ENCODE measurements around the gene ABLIM3. TPM values are rescaled to one million over a fixed set of nuclear protein-coding genes. Genes with fewer than 3 reads are reported as not detected.

The ABLIM3 gene
- total RNA-seq, 3 donors from 2014 or later (not counting 1 experiment from before 2014, with no cell fraction given): 0.41 to 2.4 (median 1.2) TPM

GRCh38 chr5:149154650-149155049, 13.4 kb downstream of the ABLIM3 start:
- Histone ChIP-seq H3K9me3 (ENCODE audit: control insufficient read depth, insufficient read depth, low read length) (no peaks in the 10 kb centered on the region), H3K27ac (ENCODE audit: low read length) (no peak overlapping the region), H3K4me3 (ENCODE audit: low read length) (no peak overlapping the region), H3K36me3 (ENCODE audit: control insufficient read depth, insufficient read depth, low read length) (no peaks in the 10 kb centered on the region), H3K4me1 (ENCODE audit: control insufficient read depth, insufficient read depth, low read length) (no peaks in the 10 kb centered on the region), H3K27me3 (ENCODE audit: control insufficient read depth, insufficient read depth, low read length) (no peaks in the 10 kb centered on the region)
- Mint-ChIP-seq H3K36me3 (no peaks in the 10 kb centered on the region), H3K4me3 (no peak overlapping the region), H3K27me3 (ENCODE audit: low read depth in 2 of 2) (peaks cover 10 to 13% of the 10 kb centered on the region in 2 donors), H3K9me3 (no peaks in the 10 kb centered on the region), H3K27ac (no peak overlapping the region), H3K4me1 (no peaks in the 10 kb centered on the region)
- no peak for DNase-seq
- no peak for ATAC-seq
- intact Hi-C loops (cut with micrococcal nuclease): no loop called here
- 85% methylated on average over 1 of the region's 1 CpG for WGBS (ENCODE audit: insufficient coverage)
- no peak for TF ChIP-seq CTCF (IDR thresholded peaks at IDR 0.05)

GRCh38 chr5:149156435-149157083, 15.3 kb downstream of the ABLIM3 start:
- Mint-ChIP-seq H3K4me3 (no peak overlapping the region), H3K9me3 (no peaks in the 10 kb centered on the region), H3K27ac (no peak overlapping the region), H3K36me3 (no peaks in the 10 kb centered on the region), H3K27me3 (ENCODE audit: low read depth in 2 of 2) (peaks cover 13 to 16% of the 10 kb centered on the region in 2 donors), H3K4me1 (no peaks in the 10 kb centered on the region)
- H3K9me3 ChIP-seq (ENCODE audit: control insufficient read depth, insufficient read depth, low read length): no peaks in the 10 kb centered on the region
- DNase-seq (no peak), ATAC-seq (no peak)
- no peaks in the 10 kb centered on the region for H3K27me3 ChIP-seq (ENCODE audit: control insufficient read depth, insufficient read depth, low read length)
- no peak overlapping the region for H3K27ac ChIP-seq (ENCODE audit: low read length)
- WGBS (ENCODE audit: insufficient coverage): 85% methylated on average over 4 of the region's 4 CpGs
- intact Hi-C loops (cut with micrococcal nuclease): no loop called here
- H3K36me3 ChIP-seq (ENCODE audit: control insufficient read depth, insufficient read depth, low read length): no peaks in the 10 kb centered on the region
- H3K4me1 ChIP-seq (ENCODE audit: control insufficient read depth, insufficient read depth, low read length): no peaks in the 10 kb centered on the region
- TF ChIP-seq CTCF (IDR thresholded peaks at IDR 0.05): no peak
- no peak overlapping the region for H3K4me3 ChIP-seq (ENCODE audit: low read length)

GRCh38 chr5:149157330-149157729, 16.0 kb downstream of the ABLIM3 start:
- DNase-seq (no peak), ATAC-seq (no peak)
- no peak overlapping the region for H3K27ac ChIP-seq (ENCODE audit: low read length)
- H3K36me3 ChIP-seq (ENCODE audit: control insufficient read depth, insufficient read depth, low read length): no peaks in the 10 kb centered on the region
- Mint-ChIP-seq H3K36me3 (no peaks in the 10 kb centered on the region), H3K4me1 (no peaks in the 10 kb centered on the region), H3K27ac (no peak overlapping the region), H3K9me3 (no peaks in the 10 kb centered on the region), H3K27me3 (ENCODE audit: low read depth in 2 of 2) (peaks cover 16% of the 10 kb centered on the region in 2 donors), H3K4me3 (no peak overlapping the region)
- H3K4me1 ChIP-seq (ENCODE audit: control insufficient read depth, insufficient read depth, low read length): no peaks in the 10 kb centered on the region
- H3K9me3 ChIP-seq (ENCODE audit: control insufficient read depth, insufficient read depth, low read length): no peaks in the 10 kb centered on the region
- intact Hi-C loops (cut with micrococcal nuclease): no loop called here
- 86% methylated on average over 1 of the region's 2 CpGs for WGBS (ENCODE audit: insufficient coverage)
- no peak overlapping the region for H3K4me3 ChIP-seq (ENCODE audit: low read length)
- H3K27me3 ChIP-seq (ENCODE audit: control insufficient read depth, insufficient read depth, low read length): no peaks in the 10 kb centered on the region
- no peak for TF ChIP-seq CTCF (IDR thresholded peaks at IDR 0.05)

GRCh38 chr5:149160291-149160787, 19.0 kb downstream of the ABLIM3 start:
- Mint-ChIP-seq H3K27ac (no peak overlapping the region), H3K27me3 (ENCODE audit: low read depth in 2 of 2) (peaks cover 7 to 13% of the 10 kb centered on the region in 2 donors), H3K36me3 (no peaks in the 10 kb centered on the region), H3K4me3 (no peak overlapping the region), H3K4me1 (no peaks in the 10 kb centered on the region), H3K9me3 (no peaks in the 10 kb centered on the region)
- Histone ChIP-seq H3K9me3 (ENCODE audit: control insufficient read depth, insufficient read depth, low read length) (no peaks in the 10 kb centered on the region), H3K4me1 (ENCODE audit: control insufficient read depth, insufficient read depth, low read length) (no peaks in the 10 kb centered on the region), H3K27me3 (ENCODE audit: control insufficient read depth, insufficient read depth, low read length) (no peaks in the 10 kb centered on the region), H3K27ac (ENCODE audit: low read length) (no peak overlapping the region), H3K36me3 (ENCODE audit: control insufficient read depth, insufficient read depth, low read length) (no peaks in the 10 kb centered on the region), H3K4me3 (ENCODE audit: low read length) (no peak overlapping the region)
- WGBS (ENCODE audit: insufficient coverage): 63% methylated on average over 2 of the region's 3 CpGs
- ATAC-seq: no peak
- no peak for DNase-seq
- intact Hi-C loops (cut with micrococcal nuclease): no loop called here
- TF ChIP-seq CTCF (IDR thresholded peaks at IDR 0.05): no peak

All from natural killer cell (primary cell).